HCT116 (cell line): ENCODE data around the gene UFD1. TPM values are rescaled to one million over a fixed set of nuclear protein-coding genes. Genes with fewer than 3 reads are reported as not detected.

Experiments
- ATAC-seq: fragments of 200-7000 bp; cut with Tn5 transposase; 2 replicates; pipeline ENCODE4 v1.9.1; 2020; ENCODE audit warnings: mild to moderate bottlenecking, moderate library complexity
- BruUV-seq: library from RNA; stranded (reverse); fragments of 400-500 nt; replicated peaks from 2 replicates; lab custom pipeline; 2021; lab: Mats Ljungman, UMichigan
- CTCF ChIA-PET: fragments of 300-600 bp; sonication (Branson Sonifier 250); formaldehyde crosslinking; loops from one replicate; lab custom pipeline; 2021; ENCODE audit warnings: antibody characterized with exemption; lab: Charles Lee
- POLR2A ChIA-PET: fragments of 300-600, 350-600 bp; sonication (Branson Sonifier 250); formaldehyde crosslinking; loops from one replicate; lab custom pipeline; 2021; ENCODE audit warnings: antibody characterized with exemption; lab: Charles Lee
- RAD21 ChIA-PET, 2 experiments: fragments of 300-600 bp; sonication (Branson Sonifier 250); formaldehyde crosslinking; loops; one replicate each; lab custom pipeline; 2023; ENCODE audit warnings: low total read pairs in 2 of 2; ENCODE audit not compliant: uncharacterized antibody in 2 of 2, unreplicated experiment in 2 of 2, low non-redundant PET in 1 of 2; lab: Charles Lee
- DNase-seq: peaks from one replicate; pipeline ENCODE4 v3.0.0-alpha.2; 2010; ENCODE audit warnings: low read depth, low spot score
- H2AFZ ChIP-seq: fragments of 200-600 bp; shearing (Covaris generic), sonication (generic); 2 replicates; pipeline ENCODE4 v1.6.1; 2017; ENCODE audit warnings: low read depth, mixed run types, mixed read lengths, antibody characterized with exemption, low read length; ENCODE audit not compliant: poor library complexity, severe bottlenecking
- H3K27ac ChIP-seq: 2 replicates; pipeline ENCODE4 v1.5.1; 2012; ENCODE audit warnings: low read depth, low read length
- H3K27me3 ChIP-seq: fragments of 200-600 bp; sonication (generic); 2 replicates; pipeline ENCODE4 v1.6.1; 2016; ENCODE audit warnings: mixed run types, low read length, mixed read lengths; ENCODE audit not compliant: insufficient read depth
- H3K36me3 ChIP-seq, 2 experiments: fragments of 200-500 bp in 1 of 2; fragments of 200-600 bp in 1 of 2; sonication (Bioruptor generic) in 1 of 2; sonication (generic) in 1 of 2; 2 replicates each; pipeline versions ENCODE4 v1.5.1 to v1.6.1; 2014 to 2016; ENCODE audit warnings: low read length in 2 of 2, inconsistent platforms in 1 of 2, mixed read lengths in 1 of 2, mixed run types in 1 of 2; ENCODE audit not compliant: insufficient read depth in 2 of 2, control insufficient read depth in 1 of 2
- H3K4me1 ChIP-seq, 2 experiments: fragments of 200-600 bp in 1 of 2; sonication (generic) in 1 of 2; 2 replicates each; pipeline versions ENCODE4 v1.5.1 to v1.6.1; 2012 to 2017; ENCODE audit warnings: low read length in 2 of 2, inconsistent platforms in 1 of 2, mild to moderate bottlenecking in 1 of 2, mixed read lengths in 1 of 2, mixed run types in 1 of 2, moderate library complexity in 1 of 2; ENCODE audit not compliant: insufficient read depth in 2 of 2, control insufficient read depth in 1 of 2
- H3K4me2 ChIP-seq: fragments of 200-600 bp; sonication (generic); 2 replicates; pipeline ENCODE4 v1.6.1; 2017; ENCODE audit warnings: mixed run types, low read length, mixed read lengths
- H3K4me3 ChIP-seq, 2 experiments: fragments of 200-600 bp in 1 of 2; sonication (generic) in 1 of 2; replicated peaks in 1 of 2; 2 replicates each; pipeline ENCODE4 v1.5.1; 2011 to 2016; ENCODE audit warnings: low read length in 2 of 2, control low read depth in 1 of 2, low read depth in 1 of 2, mild to moderate bottlenecking in 1 of 2, mixed read lengths in 1 of 2, mixed run types in 1 of 2
- H3K79me2 ChIP-seq: fragments of 200-600 bp; sonication (generic); 2 replicates; pipeline ENCODE4 v1.6.1; 2017; ENCODE audit warnings: mild to moderate bottlenecking, mixed run types, low read length, moderate library complexity, mixed read lengths; ENCODE audit not compliant: insufficient read depth
- H3K9ac ChIP-seq: fragments of 200-600 bp; sonication (generic); 2 replicates; pipeline ENCODE4 v1.6.1; 2016; ENCODE audit warnings: low read length, mixed read lengths
- H3K9me2 ChIP-seq: fragments of 200-600 bp; sonication (generic), shearing (Covaris generic); 2 replicates; pipeline ENCODE4 v1.6.1; 2017; ENCODE audit warnings: mixed run types, mild to moderate bottlenecking, moderate library complexity; ENCODE audit not compliant: insufficient read depth
- H3K9me3 ChIP-seq, 2 experiments: fragments of 200-500 bp in 1 of 2; fragments of 200-600 bp in 1 of 2; sonication (Bioruptor generic) in 1 of 2; sonication (generic) in 1 of 2; 2 replicates each; pipeline ENCODE4 v1.6.1; 2014 to 2017; ENCODE audit warnings: low read length in 2 of 2, mixed read lengths in 2 of 2, inconsistent platforms in 1 of 2, low read depth in 1 of 2, mild to moderate bottlenecking in 1 of 2, mixed run types in 1 of 2, moderate library complexity in 1 of 2; ENCODE audit not compliant: control insufficient read depth in 1 of 2, insufficient read depth in 1 of 2
- H4K20me1 ChIP-seq: fragments of 200-600 bp; sonication (generic), shearing (Covaris generic); 2 replicates; pipeline ENCODE4 v1.6.1; 2017; ENCODE audit warnings: mixed run types, mild to moderate bottlenecking, moderate library complexity; ENCODE audit not compliant: insufficient read depth
- ATF3 ChIP-seq: IDR thresholded peaks from 2 replicates; pipeline ENCODE4 v1.6.1; 2012
- CEBPB ChIP-seq: IDR thresholded peaks from 2 replicates; pipeline ENCODE4 v1.6.1; 2012; ENCODE audit warnings: low read depth
- CTCF ChIP-seq, 3 experiments: fragments of 200-600 bp in 1 of 3; sonication (generic) in 1 of 3; IDR thresholded peaks in 2 of 3; conservative IDR thresholded peaks in 1 of 3; 2 replicates each; pipeline ENCODE4 v1.5.1; 2012 to 2017; ENCODE audit warnings: low read depth in 2 of 3, low read length in 2 of 3, antibody characterized with exemption in 1 of 3, borderline replicate concordance in 1 of 3, control low read depth in 1 of 3, mild to moderate bottlenecking in 1 of 3, mixed read lengths in 1 of 3, mixed run types in 1 of 3, moderate library complexity in 1 of 3; ENCODE audit not compliant: insufficient read depth in 1 of 3
- EGR1 ChIP-seq: IDR thresholded peaks from 2 replicates; pipeline ENCODE4 v1.6.1; 2012; ENCODE audit warnings: low read depth
- ELF1 ChIP-seq: IDR thresholded peaks from 2 replicates; pipeline ENCODE4 v1.6.1; 2012; ENCODE audit warnings: low read depth, borderline replicate concordance
- EZH2 ChIP-seq: fragments of 200-600 bp; sonication (generic); IDR thresholded peaks from 2 replicates; pipeline ENCODE4 v1.6.1; 2017; ENCODE audit warnings: antibody characterized with exemption, mixed run types
- FOSL1 ChIP-seq: IDR thresholded peaks from 2 replicates; pipeline ENCODE4 v1.6.1; 2012; ENCODE audit warnings: low read depth
- MAX ChIP-seq: IDR thresholded peaks from 2 replicates; pipeline ENCODE4 v1.6.1; 2012
- POLR2AphosphoS5 ChIP-seq: IDR thresholded peaks from 2 replicates; pipeline ENCODE4 v1.6.1; 2011; ENCODE audit warnings: mild to moderate bottlenecking, low read depth, low read length, moderate library complexity
- RAD21 ChIP-seq: IDR thresholded peaks from 2 replicates; pipeline ENCODE4 v1.6.1; 2012; ENCODE audit warnings: low read depth, mild to moderate bottlenecking
- SIN3A ChIP-seq: IDR thresholded peaks from 2 replicates; pipeline ENCODE4 v1.6.1; 2012; ENCODE audit warnings: low read depth
- TCF7L2 ChIP-seq: IDR thresholded peaks from 2 replicates; pipeline ENCODE4 v1.7.0; 2011; ENCODE audit warnings: borderline replicate concordance, inconsistent platforms; ENCODE audit not compliant: insufficient read depth, insufficient read length; ENCODE audit errors: extremely low read depth
- YY1 ChIP-seq: IDR thresholded peaks from 2 replicates; pipeline ENCODE4 v1.6.1; 2011; ENCODE audit warnings: low read length, low read depth, moderate library complexity, mild to moderate bottlenecking; ENCODE audit not compliant: insufficient replicate concordance; ENCODE audit errors: extremely low read depth
- ZBTB33 ChIP-seq: IDR thresholded peaks from 2 replicates; pipeline ENCODE4 v1.6.1; 2011; ENCODE audit warnings: mild to moderate bottlenecking, low read length, moderate library complexity; ENCODE audit not compliant: insufficient replicate concordance; ENCODE audit errors: extremely low read depth
- ZFX ChIP-seq: fragments of 450-650 bp; IDR thresholded peaks from 2 replicates; pipeline ENCODE4 v1.6.1; 2017
- intact Hi-C: fragments of 100-400 bp; cut with micrococcal nuclease; formaldehyde crosslinking; loops from 2 replicates; pipeline ENCODE4 v1.10.0; 2022
- total RNA-seq: library from RNA; stranded (reverse); gene quantifications from one replicate; pipeline ENCODE4 v1.2.1, GENCODE V29; 2021; ENCODE audit not compliant: unreplicated experiment

UFD1 gene
- total RNA-seq, 1 experiment from 2014 or later: 97.5 TPM

GRCh38 chr22:19519041-19519926 lies 40.3 kb upstream of the UFD1 start:
- TF ChIP-seq ZBTB33 (no peak), MAX (no peak), ELF1 (no peak), YY1 (no peak), ATF3 (no peak), ZFX (no peak), EZH2 (no peak), POLR2AphosphoS5 (no peak), RAD21 (no peak), EGR1 (no peak), TCF7L2 (no peak), FOSL1 (no peak), CTCF (IDR thresholded peaks at IDR 0.05 in 2 of 3, conservative IDR thresholded peaks at IDR 0.05 in 1 of 3; ENCODE audit: borderline replicate concordance in 1 of 3, insufficient read depth in 1 of 3, low read depth in 2 of 3, low read length in 2 of 3) (no peak), SIN3A (no peak), CEBPB (no peak)
- CTCF ChIA-PET: no interaction called here
- no peak overlapping the region for H2AFZ ChIP-seq
- H3K79me2 ChIP-seq: no peaks in the 10 kb centered on the region
- no peaks in the 10 kb centered on the region for H4K20me1 ChIP-seq
- H3K4me2 ChIP-seq: no peak overlapping the region
- POLR2A ChIA-PET: no interaction called here
- H3K9me3 ChIP-seq: no peaks in the 10 kb centered on the region
- RAD21 ChIA-PET: no interaction called here
- intact Hi-C loops: no loop called here
- H3K9me2 ChIP-seq: no peaks in the 10 kb centered on the region
- no peak overlapping the region for H3K27ac ChIP-seq
- no TSS peak for BruUV-seq
- H3K27me3 ChIP-seq: no peaks in the 10 kb centered on the region
- DNase-seq: no peak
- H3K9ac ChIP-seq: no peak overlapping the region
- H3K4me3 ChIP-seq: no peak overlapping the region
- no peak for ATAC-seq
- peaks cover 0 to 17% of the 10 kb centered on the region in 2 experiments; a peak in 1 of 4 replicates for H3K36me3 ChIP-seq
- no peaks in the 10 kb centered on the region for H3K4me1 ChIP-seq
